HCT116 (cell line): ENCODE measurements around the gene SVBP.

ENCODE experiments used
- ELF1 ChIP-seq: IDR thresholded peaks from 2 replicates; pipeline ENCODE4 v1.6.1; 2012; ENCODE audit warnings: low read depth, borderline replicate concordance
- EZH2 ChIP-seq: fragments of 200-600 bp; sonication (generic); IDR thresholded peaks from 2 replicates; pipeline ENCODE4 v1.6.1; 2017; ENCODE audit warnings: antibody characterized with exemption, mixed run types
- EZH2phosphoT487 ChIP-seq: fragments of 200-600 bp; IDR thresholded peaks from 2 replicates; pipeline ENCODE4 v1.6.1; 2018; ENCODE audit warnings: antibody characterized with exemption, borderline replicate concordance
- POLR2A ChIP-seq: IDR thresholded peaks from 2 replicates; pipeline ENCODE4 v1.7.0; 2011; ENCODE audit warnings: borderline replicate concordance; ENCODE audit not compliant: insufficient read depth, insufficient read length; ENCODE audit errors: extremely low read depth
- TCF7L2 ChIP-seq: IDR thresholded peaks from 2 replicates; pipeline ENCODE4 v1.7.0; 2011; ENCODE audit warnings: borderline replicate concordance, inconsistent platforms; ENCODE audit not compliant: insufficient read depth, insufficient read length; ENCODE audit errors: extremely low read depth
- ZNF274 ChIP-seq: fragments of 200-500 bp; sonication (Bioruptor generic); IDR thresholded peaks from 2 replicates; pipeline ENCODE4 v1.6.1; 2014; ENCODE audit warnings: mild to moderate bottlenecking, low read depth, low read length, inconsistent platforms
- TF ChIP-seq, protein P1 (sequence below), 3 experiments: fragments of 200-600 bp in 1 of 3; sonication (generic) in 1 of 3; IDR thresholded peaks in 2 of 3; conservative IDR thresholded peaks in 1 of 3; 2 replicates each; pipeline ENCODE4 v1.5.1; 2012 to 2017; ENCODE audit warnings: low read depth in 2 of 3, low read length in 2 of 3, antibody characterized with exemption in 1 of 3, borderline replicate concordance in 1 of 3, control low read depth in 1 of 3, mild to moderate bottlenecking in 1 of 3, mixed read lengths in 1 of 3, mixed run types in 1 of 3, moderate library complexity in 1 of 3; ENCODE audit not compliant: insufficient read depth in 1 of 3
- TF ChIP-seq, protein P2 (sequence below): IDR thresholded peaks from 2 replicates; pipeline ENCODE4 v1.6.1; 2012
- TF ChIP-seq, protein P3 (sequence below): IDR thresholded peaks from 2 replicates; pipeline ENCODE4 v1.6.1; 2012; ENCODE audit warnings: low read depth

DNA sequence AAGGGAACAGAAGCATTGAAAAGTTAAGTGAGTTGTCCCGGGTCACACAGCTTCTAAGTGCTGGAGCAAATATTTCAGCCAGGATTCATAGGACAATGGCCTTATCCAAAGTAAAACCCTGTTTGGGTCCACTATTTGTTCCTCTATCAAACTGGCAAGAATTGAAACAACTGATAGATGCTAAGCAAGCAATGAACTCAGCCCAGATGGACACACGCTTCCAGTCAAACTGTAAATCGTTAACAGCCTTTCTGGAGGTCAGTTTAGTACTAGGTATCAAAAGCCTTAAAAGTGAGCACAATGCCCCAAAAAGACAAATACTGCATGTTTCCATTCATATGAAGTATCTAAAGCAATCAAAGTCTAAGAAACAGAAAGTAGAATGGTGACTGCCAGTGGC is 779 bp upstream of the SVBP start:
- TF ChIP-seq EZH2 (no peak), POLR2A (no peak), TCF7L2 (no peak), ELF1 (no peak), EZH2phosphoT487 (no peak), ZNF274 (no peak)
- TF ChIP-seq, protein P1, sequence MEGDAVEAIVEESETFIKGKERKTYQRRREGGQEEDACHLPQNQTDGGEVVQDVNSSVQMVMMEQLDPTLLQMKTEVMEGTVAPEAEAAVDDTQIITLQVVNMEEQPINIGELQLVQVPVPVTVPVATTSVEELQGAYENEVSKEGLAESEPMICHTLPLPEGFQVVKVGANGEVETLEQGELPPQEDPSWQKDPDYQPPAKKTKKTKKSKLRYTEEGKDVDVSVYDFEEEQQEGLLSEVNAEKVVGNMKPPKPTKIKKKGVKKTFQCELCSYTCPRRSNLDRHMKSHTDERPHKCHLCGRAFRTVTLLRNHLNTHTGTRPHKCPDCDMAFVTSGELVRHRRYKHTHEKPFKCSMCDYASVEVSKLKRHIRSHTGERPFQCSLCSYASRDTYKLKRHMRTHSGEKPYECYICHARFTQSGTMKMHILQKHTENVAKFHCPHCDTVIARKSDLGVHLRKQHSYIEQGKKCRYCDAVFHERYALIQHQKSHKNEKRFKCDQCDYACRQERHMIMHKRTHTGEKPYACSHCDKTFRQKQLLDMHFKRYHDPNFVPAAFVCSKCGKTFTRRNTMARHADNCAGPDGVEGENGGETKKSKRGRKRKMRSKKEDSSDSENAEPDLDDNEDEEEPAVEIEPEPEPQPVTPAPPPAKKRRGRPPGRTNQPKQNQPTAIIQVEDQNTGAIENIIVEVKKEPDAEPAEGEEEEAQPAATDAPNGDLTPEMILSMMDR (IDR thresholded peaks at IDR 0.05 in 2 of 3, conservative IDR thresholded peaks at IDR 0.05 in 1 of 3; ENCODE audit: borderline replicate concordance in 1 of 3, insufficient read depth in 1 of 3, low read depth in 2 of 3, low read length in 2 of 3), result no peak
- TF ChIP-seq, protein P2, sequence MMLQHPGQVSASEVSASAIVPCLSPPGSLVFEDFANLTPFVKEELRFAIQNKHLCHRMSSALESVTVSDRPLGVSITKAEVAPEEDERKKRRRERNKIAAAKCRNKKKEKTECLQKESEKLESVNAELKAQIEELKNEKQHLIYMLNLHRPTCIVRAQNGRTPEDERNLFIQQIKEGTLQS, result no peak
- TF ChIP-seq, protein P3, sequence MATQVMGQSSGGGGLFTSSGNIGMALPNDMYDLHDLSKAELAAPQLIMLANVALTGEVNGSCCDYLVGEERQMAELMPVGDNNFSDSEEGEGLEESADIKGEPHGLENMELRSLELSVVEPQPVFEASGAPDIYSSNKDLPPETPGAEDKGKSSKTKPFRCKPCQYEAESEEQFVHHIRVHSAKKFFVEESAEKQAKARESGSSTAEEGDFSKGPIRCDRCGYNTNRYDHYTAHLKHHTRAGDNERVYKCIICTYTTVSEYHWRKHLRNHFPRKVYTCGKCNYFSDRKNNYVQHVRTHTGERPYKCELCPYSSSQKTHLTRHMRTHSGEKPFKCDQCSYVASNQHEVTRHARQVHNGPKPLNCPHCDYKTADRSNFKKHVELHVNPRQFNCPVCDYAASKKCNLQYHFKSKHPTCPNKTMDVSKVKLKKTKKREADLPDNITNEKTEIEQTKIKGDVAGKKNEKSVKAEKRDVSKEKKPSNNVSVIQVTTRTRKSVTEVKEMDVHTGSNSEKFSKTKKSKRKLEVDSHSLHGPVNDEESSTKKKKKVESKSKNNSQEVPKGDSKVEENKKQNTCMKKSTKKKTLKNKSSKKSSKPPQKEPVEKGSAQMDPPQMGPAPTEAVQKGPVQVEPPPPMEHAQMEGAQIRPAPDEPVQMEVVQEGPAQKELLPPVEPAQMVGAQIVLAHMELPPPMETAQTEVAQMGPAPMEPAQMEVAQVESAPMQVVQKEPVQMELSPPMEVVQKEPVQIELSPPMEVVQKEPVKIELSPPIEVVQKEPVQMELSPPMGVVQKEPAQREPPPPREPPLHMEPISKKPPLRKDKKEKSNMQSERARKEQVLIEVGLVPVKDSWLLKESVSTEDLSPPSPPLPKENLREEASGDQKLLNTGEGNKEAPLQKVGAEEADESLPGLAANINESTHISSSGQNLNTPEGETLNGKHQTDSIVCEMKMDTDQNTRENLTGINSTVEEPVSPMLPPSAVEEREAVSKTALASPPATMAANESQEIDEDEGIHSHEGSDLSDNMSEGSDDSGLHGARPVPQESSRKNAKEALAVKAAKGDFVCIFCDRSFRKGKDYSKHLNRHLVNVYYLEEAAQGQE, result no peak
